Smooth muscle cell (in vitro differentiated cells): ENCODE measurements around the gene OBSCN. TPM values are rescaled to one million over a fixed set of nuclear protein-coding genes. Genes with fewer than 3 reads are reported as not detected.
"Not testable (repeated sequence)": the region's sequence is repeated elsewhere in the genome, so short reads cannot be mapped to it uniquely, and the experiment has no call there.

Source experiments
- DNase-seq: peaks from one replicate; lab custom pipeline; 2025; ENCODE audit not compliant: unreplicated experiment; lab: John Stamatoyannopoulos, UW
- H2AFZ ChIP-seq: fragments of 200-600 bp; sonication (generic); 2 replicates; pipeline ENCODE4 v1.6.0; 2016; ENCODE audit warnings: antibody characterized with exemption, low read depth, mild to moderate bottlenecking
- H3F3A ChIP-seq: fragments of 200-600 bp; sonication (generic); 2 replicates; pipeline ENCODE4 v1.6.0; 2017; ENCODE audit warnings: antibody characterized with exemption, low read depth
- H3K27ac ChIP-seq: fragments of 200-600 bp; sonication (generic); 2 replicates; pipeline ENCODE4 v1.5.1; 2016; ENCODE audit warnings: low read depth, mild to moderate bottlenecking
- H3K27me3 ChIP-seq: fragments of 200-600 bp; sonication (generic); 2 replicates; pipeline ENCODE4 v1.6.1; 2016; ENCODE audit warnings: low read depth, mild to moderate bottlenecking
- H3K36me3 ChIP-seq: fragments of 200-600 bp; sonication (generic); 2 replicates; pipeline ENCODE4 v1.5.1; 2016; ENCODE audit warnings: low read depth
- H3K4me1 ChIP-seq: fragments of 200-600 bp; sonication (generic); 2 replicates; pipeline ENCODE4 v1.5.1; 2016; ENCODE audit warnings: low read depth
- H3K4me2 ChIP-seq: fragments of 200-600 bp; sonication (generic); 2 replicates; pipeline ENCODE4 v1.6.0; 2016; ENCODE audit warnings: mild to moderate bottlenecking
- H3K4me3 ChIP-seq: fragments of 200-600 bp; sonication (generic); 2 replicates; pipeline ENCODE4 v1.5.1; 2016; ENCODE audit warnings: mild to moderate bottlenecking
- H3K79me2 ChIP-seq: fragments of 200-600 bp; sonication (generic); 2 replicates; pipeline ENCODE4 v1.6.0; 2016; ENCODE audit warnings: low read depth, mild to moderate bottlenecking
- H3K9ac ChIP-seq: fragments of 200-600 bp; sonication (generic); 2 replicates; pipeline ENCODE4 v1.6.0; 2016; ENCODE audit warnings: low read depth
- H3K9me3 ChIP-seq: fragments of 200-600 bp; sonication (generic); replicated peaks from 2 replicates; pipeline ENCODE4 v1.5.1; 2016; ENCODE audit warnings: low read depth
- H4K20me1 ChIP-seq: fragments of 200-600 bp; sonication (generic); 2 replicates; pipeline ENCODE4 v1.6.0; 2016; ENCODE audit warnings: low read depth
- CTCF ChIP-seq: fragments of 200-600 bp; sonication (generic); IDR thresholded peaks from 2 replicates; pipeline ENCODE4 v1.5.1; 2017; ENCODE audit warnings: borderline replicate concordance, mild to moderate bottlenecking, antibody characterized with exemption; ENCODE audit not compliant: insufficient read depth, poor library complexity, severe bottlenecking
- WGBS: methylation state at CpG from one replicate; pipeline ENCODE4 v1.1.7; 2016; ENCODE audit warnings: low lambda C conversion rate; 5-methylcytosine and 5-hydroxymethylcytosine counted together
- polyA plus RNA-seq: library from polyadenylated mRNA; unstranded; fragments of >200 nt; fragmentation: Nextera tagmentation; extraction: Ambion mirVana; gene quantifications from 2 replicates; pipeline ENCODE4 v1.2.1, GENCODE V29; 2016
- total RNA-seq: library from RNA; depleted of rRNA; stranded (reverse); fragments of >200 nt; gene quantifications from 2 replicates; pipeline ENCODE4 v1.2.3, GENCODE V29; 2014

Gene OBSCN
- total and polyA plus RNA-seq, 2 experiments from 2014 or later = 3.8 to 10.6 TPM

GRCh38 chr1:228241259-228241658 lies 33.4 kb downstream of the OBSCN start:
- H3K4me1 ChIP-seq = no peaks in the 10 kb centered on the region
- H3K36me3 ChIP-seq = peaks cover 23% of the 10 kb centered on the region
- H3K4me2 ChIP-seq = no peak overlapping the region
- DNase-seq = no peak
- H4K20me1 ChIP-seq = no peaks in the 10 kb centered on the region
- no peak overlapping the region for H3K4me3 ChIP-seq
- H3K27me3 ChIP-seq = no peaks in the 10 kb centered on the region
- H3K27ac ChIP-seq = no peak overlapping the region
- no peaks in the 10 kb centered on the region for H3F3A ChIP-seq
- H3K79me2 ChIP-seq = no peaks in the 10 kb centered on the region
- no peak overlapping the region for H3K9ac ChIP-seq
- H2AFZ ChIP-seq = no peak overlapping the region
- peaks cover 21% of the 10 kb centered on the region for H3K9me3 ChIP-seq
- 100% methylated on average over 2 of the region's 2 CpGs for WGBS
- no peak for TF ChIP-seq CTCF

- Histone ChIP-seq H3K9me3 (peaks cover 21% of the 10 kb centered on the region), H4K20me1 (no peaks in the 10 kb centered on the region), H3K4me1 (no peaks in the 10 kb centered on the region), H3K79me2 (no peaks in the 10 kb centered on the region), H3K9ac (no peak overlapping the region), H3K27me3 (no peaks in the 10 kb centered on the region), H2AFZ (no peak overlapping the region), H3K4me2 (no peak overlapping the region), H3K27ac (no peak overlapping the region), H3K4me3 (no peak overlapping the region), H3F3A (no peaks in the 10 kb centered on the region), H3K36me3 (peaks cover 25% of the 10 kb centered on the region)
- TF ChIP-seq CTCF = no peak
- no peak for DNase-seq
Measured at GRCh38 chr1:228242409-228242808, 34.6 kb downstream of the OBSCN start.

GRCh38 chr1:228243093-228243492 lies 35.2 kb downstream of the OBSCN start:
- Histone ChIP-seq H3F3A (no peaks in the 10 kb centered on the region), H4K20me1 (no peaks in the 10 kb centered on the region), H3K4me1 (no peaks in the 10 kb centered on the region), H3K4me2 (no peak overlapping the region), H3K9ac (no peak overlapping the region), H3K9me3 (peaks cover 21% of the 10 kb centered on the region), H2AFZ (no peak overlapping the region), H3K36me3 (peaks cover 25% of the 10 kb centered on the region), H3K27ac (no peak overlapping the region), H3K27me3 (no peaks in the 10 kb centered on the region), H3K4me3 (no peak overlapping the region), H3K79me2 (no peaks in the 10 kb centered on the region)
- DNase-seq = no peak
- WGBS = 97% methylated on average over 7 of the region's 7 CpGs
- TF ChIP-seq CTCF = no peak

GRCh38 chr1:228243989-228244388 lies 36.1 kb downstream of the OBSCN start:
- H3K4me2 ChIP-seq, DNase-seq, H3F3A ChIP-seq, H3K27me3 ChIP-seq, H3K4me3 ChIP-seq, H2AFZ ChIP-seq, H3K79me2 ChIP-seq, H3K27ac ChIP-seq, H3K9ac ChIP-seq, H4K20me1 ChIP-seq, H3K4me1 ChIP-seq: not testable (repeated sequence)
- Histone ChIP-seq H3K36me3 (peaks cover 25% of the 10 kb centered on the region), H3K9me3 (peaks cover 21% of the 10 kb centered on the region)
- WGBS = 77% methylated on average over 5 of the region's 5 CpGs
